ENCODE data around the gene CHRM4. TPM values are rescaled to one million over a fixed set of nuclear protein-coding genes. Genes with fewer than 3 reads are reported as not detected.

Gene CHRM4
- total RNA-seq, 2 experiments from 2014 or later: 0.09 TPM; not detected in 1

DNA sequence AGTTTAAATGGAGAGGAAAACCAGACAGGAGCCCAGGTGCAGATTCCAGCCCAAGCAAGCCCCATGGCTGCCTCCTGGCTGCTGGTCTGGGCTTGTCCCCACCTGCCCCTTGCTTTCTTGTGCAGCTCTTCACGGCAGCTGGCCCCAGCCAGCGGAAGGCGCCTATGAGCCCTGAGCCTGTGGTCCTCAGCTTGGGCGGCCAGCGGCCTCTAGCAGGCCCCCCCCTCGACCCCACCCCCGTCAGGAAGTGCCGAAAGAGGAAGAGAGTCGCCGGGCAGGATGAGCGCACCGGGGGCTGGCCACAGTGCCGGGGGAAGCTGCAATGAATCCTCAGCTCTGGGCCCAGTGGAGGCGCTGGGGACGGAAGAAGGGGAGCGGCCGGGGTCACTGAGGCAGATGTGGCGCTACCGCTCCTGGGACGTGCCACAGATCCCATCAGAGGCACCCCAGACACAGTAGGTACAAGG is 46.4 kb downstream of the CHRM4 start:
- CTCF ChIA-PET (ENCODE audit: unreplicated experiment): interaction anchor here (2.3 kb wide), 1 partner anchor 27 kb away, joined by 8 read pairs; no protein-coding TSS in a partner anchor
- DNase-seq (ENCODE audit: low spot score): peak; percentile 36
- Histone ChIP-seq H3K4me1 (ENCODE audit: insufficient read depth, low read length, poor library complexity, severe bottlenecking) (peaks cover 46% of the 10 kb centered on the region), H4K20me1 (ENCODE audit: insufficient read depth, low read length) (peaks cover 8% of the 10 kb centered on the region; the same call in 1 of the 2 replicates), H3K79me2 (ENCODE audit: insufficient read depth, low read depth, low read length) (peaks cover 25% of the 10 kb centered on the region), H3K4me3 (ENCODE audit: low read depth, low read length, poor library complexity, severe bottlenecking) (peak overlapping the region; percentile 19), H3K4me2 (ENCODE audit: low read length) (peak overlapping the region; percentile 36), H2AFZ (ENCODE audit: low read length) (peak overlapping the region; percentile 11; the same call in 1 of the 2 replicates), H3K9me2 (ENCODE audit: insufficient read depth, low read length) (no peaks in the 10 kb centered on the region), H3K36me3 (ENCODE audit: insufficient read depth, low read length) (peaks cover 7% of the 10 kb centered on the region; the same call in 1 of the 2 replicates), H3K9me3 (ENCODE audit: low read length) (no peaks in the 10 kb centered on the region), H3K27ac (ENCODE audit: low read depth, low read length, poor library complexity, severe bottlenecking) (no peak overlapping the region)
- POLR2A ChIA-PET: interaction anchor here (0.6 to 1.0 kb wide), 3 partner anchors 81 to 231 kb away, joined by 3 to 4 read pairs (median 3); no protein-coding TSS in a partner anchor
- intact Hi-C loops (cut with micrococcal nuclease; ENCODE audit: unreplicated experiment): no loop called here
- TF ChIP-seq, protein P1, sequence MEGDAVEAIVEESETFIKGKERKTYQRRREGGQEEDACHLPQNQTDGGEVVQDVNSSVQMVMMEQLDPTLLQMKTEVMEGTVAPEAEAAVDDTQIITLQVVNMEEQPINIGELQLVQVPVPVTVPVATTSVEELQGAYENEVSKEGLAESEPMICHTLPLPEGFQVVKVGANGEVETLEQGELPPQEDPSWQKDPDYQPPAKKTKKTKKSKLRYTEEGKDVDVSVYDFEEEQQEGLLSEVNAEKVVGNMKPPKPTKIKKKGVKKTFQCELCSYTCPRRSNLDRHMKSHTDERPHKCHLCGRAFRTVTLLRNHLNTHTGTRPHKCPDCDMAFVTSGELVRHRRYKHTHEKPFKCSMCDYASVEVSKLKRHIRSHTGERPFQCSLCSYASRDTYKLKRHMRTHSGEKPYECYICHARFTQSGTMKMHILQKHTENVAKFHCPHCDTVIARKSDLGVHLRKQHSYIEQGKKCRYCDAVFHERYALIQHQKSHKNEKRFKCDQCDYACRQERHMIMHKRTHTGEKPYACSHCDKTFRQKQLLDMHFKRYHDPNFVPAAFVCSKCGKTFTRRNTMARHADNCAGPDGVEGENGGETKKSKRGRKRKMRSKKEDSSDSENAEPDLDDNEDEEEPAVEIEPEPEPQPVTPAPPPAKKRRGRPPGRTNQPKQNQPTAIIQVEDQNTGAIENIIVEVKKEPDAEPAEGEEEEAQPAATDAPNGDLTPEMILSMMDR (conservative IDR thresholded peaks at IDR 0.05; ENCODE audit: low read length): no peak
- no peak for TF ChIP-seq EZH2phosphoT487 (IDR thresholded peaks at IDR 0.05; ENCODE audit: borderline replicate concordance, low read depth, low read length)
- no TSS peak for BruUV-seq (replicated peaks)

DNA sequence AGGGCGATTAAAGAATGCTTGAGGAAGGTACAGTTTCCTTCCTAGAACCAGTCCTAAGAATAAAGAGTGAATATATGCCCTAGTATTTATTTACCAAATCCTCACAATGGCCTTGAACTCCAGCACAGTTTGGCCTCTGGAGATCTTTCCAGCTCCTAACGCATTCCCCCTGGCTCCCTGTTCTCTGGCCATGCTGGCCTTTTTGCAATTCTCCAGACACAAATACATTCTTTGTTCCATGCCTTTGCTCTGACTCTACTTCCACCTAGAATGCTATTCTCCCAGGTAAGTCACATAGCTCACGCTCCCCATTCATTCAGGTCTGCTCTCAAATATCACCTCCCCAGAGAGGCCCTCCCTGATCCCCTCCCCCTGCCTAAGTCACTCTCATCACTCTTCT is 48.1 kb downstream of the CHRM4 start:
- DNase-seq (ENCODE audit: low spot score): no peak
- Histone ChIP-seq H3K4me3 (ENCODE audit: low read depth, low read length, poor library complexity, severe bottlenecking) (no peak overlapping the region), H3K4me1 (ENCODE audit: insufficient read depth, low read length, poor library complexity, severe bottlenecking) (peaks cover 30% of the 10 kb centered on the region), H3K36me3 (ENCODE audit: insufficient read depth, low read length) (peaks cover 3% of the 10 kb centered on the region; the same call in 1 of the 2 replicates), H3K9me3 (ENCODE audit: low read length) (no peaks in the 10 kb centered on the region), H3K79me2 (ENCODE audit: insufficient read depth, low read depth, low read length) (peaks cover 10% of the 10 kb centered on the region), H3K27ac (ENCODE audit: low read depth, low read length, poor library complexity, severe bottlenecking) (no peak overlapping the region), H2AFZ (ENCODE audit: low read length) (no peak overlapping the region), H3K9me2 (ENCODE audit: insufficient read depth, low read length) (no peaks in the 10 kb centered on the region), H4K20me1 (ENCODE audit: insufficient read depth, low read length) (no peaks in the 10 kb centered on the region; the same call in 1 of the 2 replicates), H3K4me2 (ENCODE audit: low read length) (no peak overlapping the region)
- ChIA-PET CTCF (ENCODE audit: unreplicated experiment) (no interaction called here), POLR2A (interaction anchor here (1.0 to 2.5 kb wide), 3 partner anchors 17 to 31 kb away, joined by 3 to 13 read pairs (median 3); no protein-coding TSS in a partner anchor)
- no TSS peak for BruUV-seq (replicated peaks)
- intact Hi-C loops (cut with micrococcal nuclease; ENCODE audit: unreplicated experiment): no loop called here
- TF ChIP-seq EZH2phosphoT487 (IDR thresholded peaks at IDR 0.05; ENCODE audit: borderline replicate concordance, low read depth, low read length): no peak
- TF ChIP-seq, protein P1 (conservative IDR thresholded peaks at IDR 0.05; ENCODE audit: low read length): no peak

DNA sequence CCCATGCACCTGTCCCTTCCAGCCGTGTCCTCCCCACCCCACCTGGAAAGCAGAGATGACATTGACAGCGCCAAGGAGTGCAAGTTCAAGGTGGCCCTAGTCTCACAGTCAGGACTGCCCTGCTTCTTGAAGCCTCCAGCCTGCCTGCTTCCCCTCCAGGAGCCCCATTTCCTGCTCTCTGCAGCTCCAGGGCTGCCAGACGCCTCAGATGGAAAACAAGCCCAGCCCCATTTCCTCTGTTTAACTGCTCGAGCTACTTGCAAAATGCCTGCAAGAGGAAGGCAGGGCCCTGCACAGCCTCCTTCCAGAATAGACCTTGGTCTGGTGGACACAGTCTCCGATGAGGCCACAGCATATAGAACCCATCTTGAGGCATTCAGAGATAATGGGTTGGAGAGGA is 49.3 kb downstream of the CHRM4 start:
- H2AFZ ChIP-seq (ENCODE audit: low read length): no peak overlapping the region
- peaks cover 27% of the 10 kb centered on the region for H3K4me1 ChIP-seq (ENCODE audit: insufficient read depth, low read length, poor library complexity, severe bottlenecking)
- H3K4me2 ChIP-seq (ENCODE audit: low read length): peak overlapping the region; percentile 9; the same call in 1 of the 2 replicates
- H4K20me1 ChIP-seq (ENCODE audit: insufficient read depth, low read length): no peaks in the 10 kb centered on the region
- no TSS peak for BruUV-seq (replicated peaks)
- H3K9me3 ChIP-seq (ENCODE audit: low read length): no peaks in the 10 kb centered on the region
- intact Hi-C loops (cut with micrococcal nuclease; ENCODE audit: unreplicated experiment): no loop called here
- TF ChIP-seq, protein P1 (conservative IDR thresholded peaks at IDR 0.05; ENCODE audit: low read length): no peak
- no peak for TF ChIP-seq EZH2phosphoT487 (IDR thresholded peaks at IDR 0.05; ENCODE audit: borderline replicate concordance, low read depth, low read length)
- H3K79me2 ChIP-seq (ENCODE audit: insufficient read depth, low read depth, low read length): no peaks in the 10 kb centered on the region
- H3K27ac ChIP-seq (ENCODE audit: low read depth, low read length, poor library complexity, severe bottlenecking): no peak overlapping the region
- no peaks in the 10 kb centered on the region for H3K36me3 ChIP-seq (ENCODE audit: insufficient read depth, low read length)
- CTCF ChIA-PET (ENCODE audit: unreplicated experiment): no interaction called here
- no peak overlapping the region for H3K4me3 ChIP-seq (ENCODE audit: low read depth, low read length, poor library complexity, severe bottlenecking)
- no peaks in the 10 kb centered on the region for H3K9me2 ChIP-seq (ENCODE audit: insufficient read depth, low read length)
- peak; percentile 32 for DNase-seq (ENCODE audit: low spot score)
- POLR2A ChIA-PET: interaction anchor here (1.8 to 2.5 kb wide), 2 partner anchors 19 to 24 kb away, joined by 5 to 13 read pairs; no protein-coding TSS in a partner anchor
